PC-9 (cell line): ENCODE measurements around the gene IQSEC3. TPM values are rescaled to one million over a fixed set of nuclear protein-coding genes. Genes with fewer than 3 reads are reported as not detected.

ENCODE experiments used
- BruUV-seq: library from RNA; stranded (reverse); fragments of 400-500 nt; replicated peaks from 2 replicates; lab custom pipeline; 2021; lab: Mats Ljungman, UMichigan
- CTCF ChIA-PET: fragments of 300-600 bp; sonication (Branson Sonifier 250); formaldehyde crosslinking; loops from one replicate; lab custom pipeline; 2022; ENCODE audit warnings: antibody characterized with exemption; lab: Charles Lee
- POLR2A ChIA-PET: fragments of 300-600 bp; sonication (Branson Sonifier 250); formaldehyde crosslinking; loops from one replicate; lab custom pipeline; 2022; ENCODE audit warnings: antibody characterized with exemption; ENCODE audit not compliant: unreplicated experiment; lab: Charles Lee
- DNase-seq, 2 experiments: peaks; one replicate each; pipeline versions ENCODE4 v3.0.0 to v3.0.0-alpha.2; 2015 to 2022; ENCODE audit warnings: mixed read lengths in 1 of 2
- H2AFZ ChIP-seq: fragments of 200-600 bp; sonication (generic); 2 replicates; pipeline ENCODE4 v1.8.1; 2017; ENCODE audit warnings: antibody characterized with exemption
- H3F3A ChIP-seq: fragments of 200-600 bp; sonication (generic); 2 replicates; pipeline ENCODE4 v1.8.1; 2017; ENCODE audit warnings: antibody characterized with exemption, mild to moderate bottlenecking, low read depth; ENCODE audit not compliant: insufficient read depth
- H3K27ac ChIP-seq: fragments of 200-600 bp; sonication (generic); 2 replicates; pipeline ENCODE4 v1.6.1; 2016; ENCODE audit warnings: mixed run types
- H3K27me3 ChIP-seq: fragments of 200-600 bp; sonication (generic); 2 replicates; pipeline ENCODE4 v1.6.1; 2016; ENCODE audit warnings: low read depth, mixed run types; ENCODE audit not compliant: insufficient read depth
- H3K36me3 ChIP-seq: fragments of 200-600 bp; sonication (generic); 2 replicates; pipeline ENCODE4 v1.6.1; 2016; ENCODE audit warnings: low read depth, mixed run types
- H3K4me1 ChIP-seq: fragments of 200-600 bp; sonication (generic); replicated peaks from 2 replicates; pipeline ENCODE4 v1.6.1; 2016; ENCODE audit warnings: mixed run types; ENCODE audit not compliant: insufficient read depth
- H3K4me2 ChIP-seq: fragments of 200-600 bp; sonication (generic); 2 replicates; pipeline ENCODE4 v1.6.1; 2017; ENCODE audit warnings: mixed run types
- H3K4me3 ChIP-seq: fragments of 200-600 bp; sonication (generic); 2 replicates; pipeline ENCODE4 v1.6.1; 2016; ENCODE audit warnings: mixed run types
- H3K79me2 ChIP-seq: fragments of 200-600 bp; sonication (generic); 2 replicates; pipeline ENCODE4 v1.6.1; 2017; ENCODE audit warnings: low read depth, mixed run types
- H3K9me2 ChIP-seq: fragments of 200-600 bp; sonication (generic); 2 replicates; pipeline ENCODE4 v1.8.1; 2017; ENCODE audit warnings: mild to moderate bottlenecking; ENCODE audit not compliant: insufficient read depth
- H3K9me3 ChIP-seq: fragments of 200-600 bp; sonication (generic); 2 replicates; pipeline ENCODE4 v1.8.1; 2016; ENCODE audit warnings: low read depth; ENCODE audit not compliant: insufficient read depth
- H4K20me1 ChIP-seq: fragments of 200-600 bp; sonication (generic); 2 replicates; pipeline ENCODE4 v1.8.1; 2017; ENCODE audit not compliant: insufficient read depth
- CTCF ChIP-seq: fragments of 200-600 bp; sonication (generic); conservative IDR thresholded peaks from 2 replicates; pipeline ENCODE4 v1.6.1; 2017; ENCODE audit warnings: mixed run types, antibody characterized with exemption, mild to moderate bottlenecking, moderate library complexity
- EZH2 ChIP-seq: fragments of 200-600 bp; sonication (generic); IDR thresholded peaks from 2 replicates; pipeline ENCODE4 v1.8.0; 2017; ENCODE audit warnings: antibody characterized with exemption, low read depth
- intact Hi-C: fragments of 100-400 bp; cut with micrococcal nuclease; formaldehyde crosslinking; loops from one replicate; pipeline ENCODE4 v1.10.0; 2022; ENCODE audit not compliant: unreplicated experiment
- total RNA-seq: library from RNA; stranded (reverse); gene quantifications from 2 replicates; pipeline ENCODE4 v1.2.3, GENCODE V29; 2021

IQSEC3 gene
- total RNA-seq, 1 experiment from 2014 or later, result not detected

- BruUV-seq, result no TSS peak
- Histone ChIP-seq H3K79me2 (no peaks in the 10 kb centered on the region), H3K27ac (no peak overlapping the region), H2AFZ (no peak overlapping the region), H3K36me3 (no peaks in the 10 kb centered on the region), H4K20me1 (no peaks in the 10 kb centered on the region), H3K9me3 (no peaks in the 10 kb centered on the region), H3F3A (no peaks in the 10 kb centered on the region), H3K27me3 (peaks cover 8% of the 10 kb centered on the region; the same call in 1 of the 2 replicates), H3K4me1 (peaks cover 18% of the 10 kb centered on the region), H3K9me2 (no peaks in the 10 kb centered on the region), H3K4me2 (no peak overlapping the region), H3K4me3 (no peak overlapping the region)
- POLR2A ChIA-PET, result no interaction called here
- intact Hi-C loops, result no loop called here
- TF ChIP-seq EZH2, result no peak
- no peak for TF ChIP-seq CTCF
- CTCF ChIA-PET, result no interaction called here
- DNase-seq, result no peak
Measured at GRCh38 chr12:135138-135537, 68.6 kb downstream of the IQSEC3 start.

GRCh38 chr12:138171-138897, 71.8 kb downstream of the IQSEC3 start:
- H3K79me2 ChIP-seq, result no peaks in the 10 kb centered on the region
- no peaks in the 10 kb centered on the region for H3F3A ChIP-seq
- H3K27ac ChIP-seq, result no peak overlapping the region
- TF ChIP-seq EZH2 (no peak), CTCF (no peak)
- intact Hi-C loops, result no loop called here
- H3K4me2 ChIP-seq, result no peak overlapping the region
- H3K9me3 ChIP-seq, result no peaks in the 10 kb centered on the region
- H3K4me3 ChIP-seq, result no peak overlapping the region
- ChIA-PET CTCF (interaction anchor here (0.7 kb wide), 1 partner anchor 433 kb away, joined by 5 read pairs; no protein-coding TSS in a partner anchor), POLR2A (interaction anchor here (0.6 kb wide), 1 partner anchor 26 kb away, joined by 3 read pairs; no protein-coding TSS in a partner anchor)
- H3K36me3 ChIP-seq, result no peaks in the 10 kb centered on the region
- no peaks in the 10 kb centered on the region for H3K9me2 ChIP-seq
- no peak for DNase-seq
- peaks cover 16% of the 10 kb centered on the region for H3K27me3 ChIP-seq
- BruUV-seq, result no TSS peak
- 0 out of 2 replicates have a peak, but pooled peaks cover 3% of the 10 kb centered on the region for H3K4me1 ChIP-seq
- no peaks in the 10 kb centered on the region for H4K20me1 ChIP-seq
- H2AFZ ChIP-seq, result no peak overlapping the region

GRCh38 chr12:138898-139534, 72.4 kb downstream of the IQSEC3 start:
- Histone ChIP-seq H3K9me2 (no peaks in the 10 kb centered on the region), H4K20me1 (no peaks in the 10 kb centered on the region), H3K79me2 (no peaks in the 10 kb centered on the region), H3K27ac (no peak overlapping the region), H3K27me3 (peaks cover 16% of the 10 kb centered on the region), H3F3A (no peaks in the 10 kb centered on the region; the same call in 1 of the 2 replicates), H3K4me2 (no peak overlapping the region), H3K4me3 (no peak overlapping the region), H3K9me3 (no peaks in the 10 kb centered on the region), H3K4me1 (no peaks in the 10 kb centered on the region), H2AFZ (no peak overlapping the region), H3K36me3 (no peaks in the 10 kb centered on the region)
- intact Hi-C loops, result no loop called here
- DNase-seq, result no peak
- POLR2A ChIA-PET, result no interaction called here
- BruUV-seq, result no TSS peak
- TF ChIP-seq EZH2 (no peak), CTCF (no peak)
- CTCF ChIA-PET, result no interaction called here
